Spleen (tissue), 11 donors: Measurements from ENCODE around the gene RYR2. TPM values are rescaled to one million over a fixed set of nuclear protein-coding genes. Genes with fewer than 3 reads are reported as not detected.

Experiments
- DNase-seq: peaks from one replicate; pipeline ENCODE4 v3.0.0-alpha.2; 2020
- H3K27ac ChIP-seq, 8 donors: fragments of 200-600 bp; sonication (generic) in 7 of 8; 1 replicate in 4 of 8; 2 replicates in 4 of 8; pipeline versions ENCODE4 v1.5.0 to v1.8.0; 2016 to 2021; ENCODE audit warnings: inconsistent platforms in 4 of 8, mild to moderate bottlenecking in 4 of 8, moderate library complexity in 1 of 8
- H3K27me3 ChIP-seq, 7 donors: fragments of 200-600 bp; sonication (generic) in 6 of 7; replicated peaks in 1 of 7; 1 replicate in 4 of 7; 2 replicates in 3 of 7; pipeline versions ENCODE4 v1.5.0 to v1.8.0; 2016 to 2021; ENCODE audit warnings: inconsistent platforms in 3 of 7, mild to moderate bottlenecking in 1 of 7
- H3K36me3 ChIP-seq, 6 donors: fragments of 200-600 bp; sonication (generic) in 5 of 6; 1 replicate in 4 of 6; 2 replicates in 2 of 6; pipeline versions ENCODE4 v1.5.0 to v1.8.0; 2016 to 2021; ENCODE audit warnings: inconsistent platforms in 2 of 6
- H3K4me1 ChIP-seq, 6 donors: fragments of 200-600 bp; sonication (generic) in 5 of 6; 1 replicate in 3 of 6; 2 replicates in 3 of 6; pipeline versions ENCODE4 v1.5.0 to v1.8.0; 2016 to 2021; ENCODE audit warnings: inconsistent platforms in 3 of 6
- H3K4me3 ChIP-seq, 8 donors: fragments of 200-600 bp; sonication (generic) in 7 of 8; 1 replicate in 4 of 8; 2 replicates in 4 of 8; pipeline versions ENCODE4 v1.5.0 to v1.8.0; 2016 to 2021; ENCODE audit warnings: inconsistent platforms in 4 of 8, mild to moderate bottlenecking in 4 of 8, moderate library complexity in 2 of 8
- H3K9me3 ChIP-seq, 8 donors: fragments of 200-600 bp; sonication (generic) in 7 of 8; 1 replicate in 4 of 8; 2 replicates in 4 of 8; pipeline versions ENCODE4 v1.5.0 to v1.8.0; 2016 to 2021; ENCODE audit warnings: inconsistent platforms in 4 of 8
- POLR2A ChIP-seq, 3 donors: fragments of 450-650 bp; IDR thresholded peaks; one replicate each; pipeline ENCODE4 v1.5.1; 2017; ENCODE audit warnings: antibody characterized with exemption in 3 of 3, mild to moderate bottlenecking in 1 of 3
- POLR2AphosphoS5 ChIP-seq, 3 donors: sonication (generic); formaldehyde crosslinking; IDR thresholded peaks; one replicate each; pipeline ENCODE4 v1.5.1; 2017; ENCODE audit warnings: antibody characterized with exemption in 3 of 3
- WGBS, 5 donors: extraction: QIAGEN DNeasy Blood & Tissue Kit in 3 of 5; methylation state at CpG; one replicate each; pipeline versions ENCODE4 v1.1.5 to v1.1.7; 2013 to 2018; 5-methylcytosine and 5-hydroxymethylcytosine counted together
- intact Hi-C: fragments of 100-400 bp; cut with DNase I; formaldehyde crosslinking; loops from one replicate; pipeline ENCODE4 v1.15.0; 2023; ENCODE audit warnings: low total_unique reads
- polyA plus RNA-seq, 3 donors: library from polyadenylated mRNA; stranded (reverse); fragments of 200-250 nt; gene quantifications; one replicate each; pipeline ENCODE4 v1.2.1, GENCODE V29; 2013
- total RNA-seq, 7 donors: library from RNA; depleted of rRNA in 3 of 7; stranded (reverse); fragments of >200 nt in 3 of 7; fragmentation: NEBNext Ultra II Directional in 4 of 7; extraction: Animal tissue kit (Norgen Biotek cat#: 25700) in 4 of 7; gene quantifications; one replicate each; pipeline versions ENCODE4 v1.1.0 to v1.2.1, GENCODE V29; 2016 to 2021
- TF ChIP-seq, protein P1 (sequence below), 11 experiments: fragments of 200-600 bp in 7 of 11; fragments of 450-650 bp in 4 of 11; sonication (generic) in 4 of 11; IDR thresholded peaks in 8 of 11; conservative IDR thresholded peaks in 3 of 11; 1 replicate in 7 of 11; 2 replicates in 4 of 11; pipeline versions ENCODE4 v1.4.0 to v1.8.0; 2016 to 2021; ENCODE audit warnings: antibody characterized with exemption in 11 of 11, inconsistent platforms in 4 of 11, mild to moderate bottlenecking in 1 of 11
- donor health status: healthy with polysubstance abuse.
- donor health status: DM: no; HTN: no; CAD: no; lungs with moderate emphysema.
- donor health status: DM: no; HTN: no; CAD: no.
- donor health status: Bipolar disorder and iron deficiency.
- donor health status: healthy.
- donor health status: DM: no; HTN: no; CAD: no.
- donor health status: DM: yes; HTN: yes; CAD: no.

The RYR2 gene
- total and polyA plus RNA-seq, 10 donors: 0.12 to 7.1 (median 3.7) TPM

- H3K9me3 ChIP-seq: no peaks in the 10 kb centered on the region
- WGBS, 5 donors: 82 to 98% (median 88%) methylated on average over 5 of the region's 5 CpGs
- no peaks in the 10 kb centered on the region for H3K36me3 ChIP-seq
- no peak for TF ChIP-seq POLR2A (IDR thresholded peaks at IDR 0.05)
- TF ChIP-seq POLR2AphosphoS5 (IDR thresholded peaks at IDR 0.05): no peak
- TF ChIP-seq, protein P1, sequence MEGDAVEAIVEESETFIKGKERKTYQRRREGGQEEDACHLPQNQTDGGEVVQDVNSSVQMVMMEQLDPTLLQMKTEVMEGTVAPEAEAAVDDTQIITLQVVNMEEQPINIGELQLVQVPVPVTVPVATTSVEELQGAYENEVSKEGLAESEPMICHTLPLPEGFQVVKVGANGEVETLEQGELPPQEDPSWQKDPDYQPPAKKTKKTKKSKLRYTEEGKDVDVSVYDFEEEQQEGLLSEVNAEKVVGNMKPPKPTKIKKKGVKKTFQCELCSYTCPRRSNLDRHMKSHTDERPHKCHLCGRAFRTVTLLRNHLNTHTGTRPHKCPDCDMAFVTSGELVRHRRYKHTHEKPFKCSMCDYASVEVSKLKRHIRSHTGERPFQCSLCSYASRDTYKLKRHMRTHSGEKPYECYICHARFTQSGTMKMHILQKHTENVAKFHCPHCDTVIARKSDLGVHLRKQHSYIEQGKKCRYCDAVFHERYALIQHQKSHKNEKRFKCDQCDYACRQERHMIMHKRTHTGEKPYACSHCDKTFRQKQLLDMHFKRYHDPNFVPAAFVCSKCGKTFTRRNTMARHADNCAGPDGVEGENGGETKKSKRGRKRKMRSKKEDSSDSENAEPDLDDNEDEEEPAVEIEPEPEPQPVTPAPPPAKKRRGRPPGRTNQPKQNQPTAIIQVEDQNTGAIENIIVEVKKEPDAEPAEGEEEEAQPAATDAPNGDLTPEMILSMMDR (IDR thresholded peaks at IDR 0.05 in 8 of 11, conservative IDR thresholded peaks at IDR 0.05 in 3 of 11): no peak
- no peak for DNase-seq
- H3K4me1 ChIP-seq: no peaks in the 10 kb centered on the region
- intact Hi-C loops: no loop called here
- H3K27ac ChIP-seq: no peak overlapping the region
- no peaks in the 10 kb centered on the region for H3K27me3 ChIP-seq
- no peak overlapping the region for H3K4me3 ChIP-seq
These were observed 61.0 kb downstream of the RYR2 start for GRCh38 chr1:237103021-237103420.

DNA sequence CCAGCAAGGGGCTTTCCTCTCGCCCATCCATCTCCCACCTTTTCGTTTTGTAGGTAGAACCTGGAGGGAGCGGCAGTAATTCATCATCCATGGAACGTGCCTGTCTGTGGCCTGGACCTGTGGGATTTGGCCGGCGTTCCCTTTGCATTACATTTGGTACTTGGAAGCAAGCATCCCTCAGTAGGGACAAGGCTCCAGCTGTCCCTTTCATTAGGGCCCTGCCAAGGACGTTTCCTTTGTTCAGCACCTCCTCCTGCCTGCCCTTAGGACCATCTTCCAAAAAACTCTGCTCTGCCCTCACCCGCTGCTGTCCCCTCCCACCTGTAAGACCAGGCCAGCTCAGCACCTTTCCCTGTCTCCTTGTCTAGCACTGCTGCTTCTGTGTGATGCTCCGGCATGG, 62.1 kb downstream of the RYR2 start:
- intact Hi-C loops: no loop called here
- no peak for DNase-seq
- Histone ChIP-seq H3K9me3 (no peaks in the 10 kb centered on the region), H3K27me3 (no peaks in the 10 kb centered on the region), H3K4me1 (no peaks in the 10 kb centered on the region), H3K4me3 (no peak overlapping the region), H3K36me3 (no peaks in the 10 kb centered on the region), H3K27ac (no peak overlapping the region)
- no peak for TF ChIP-seq POLR2A (IDR thresholded peaks at IDR 0.05)
- no peak for TF ChIP-seq POLR2AphosphoS5 (IDR thresholded peaks at IDR 0.05)
- TF ChIP-seq, protein P1 (IDR thresholded peaks at IDR 0.05 in 8 of 11, conservative IDR thresholded peaks at IDR 0.05 in 3 of 11): no peak
- WGBS, 5 donors: 81 to 92% (median 88%) methylated on average over 9 of the region's 9 CpGs

GRCh38 chr1:237105826-237106225, 63.8 kb downstream of the RYR2 start:
- Histone ChIP-seq H3K4me1 (no peaks in the 10 kb centered on the region), H3K36me3 (no peaks in the 10 kb centered on the region), H3K4me3 (no peak overlapping the region), H3K9me3 (no peaks in the 10 kb centered on the region), H3K27me3 (no peaks in the 10 kb centered on the region), H3K27ac (no peak overlapping the region)
- DNase-seq: no peak
- intact Hi-C loops: no loop called here
- WGBS, 5 donors: 49 to 74% (median 64%) methylated on average over 5 of the region's 5 CpGs
- TF ChIP-seq POLR2A (IDR thresholded peaks at IDR 0.05) (no peak), POLR2AphosphoS5 (IDR thresholded peaks at IDR 0.05) (peak in 1 of 3 donors; percentile 24)
- TF ChIP-seq, protein P1 (IDR thresholded peaks at IDR 0.05 in 8 of 11, conservative IDR thresholded peaks at IDR 0.05 in 3 of 11): no peak

DNA sequence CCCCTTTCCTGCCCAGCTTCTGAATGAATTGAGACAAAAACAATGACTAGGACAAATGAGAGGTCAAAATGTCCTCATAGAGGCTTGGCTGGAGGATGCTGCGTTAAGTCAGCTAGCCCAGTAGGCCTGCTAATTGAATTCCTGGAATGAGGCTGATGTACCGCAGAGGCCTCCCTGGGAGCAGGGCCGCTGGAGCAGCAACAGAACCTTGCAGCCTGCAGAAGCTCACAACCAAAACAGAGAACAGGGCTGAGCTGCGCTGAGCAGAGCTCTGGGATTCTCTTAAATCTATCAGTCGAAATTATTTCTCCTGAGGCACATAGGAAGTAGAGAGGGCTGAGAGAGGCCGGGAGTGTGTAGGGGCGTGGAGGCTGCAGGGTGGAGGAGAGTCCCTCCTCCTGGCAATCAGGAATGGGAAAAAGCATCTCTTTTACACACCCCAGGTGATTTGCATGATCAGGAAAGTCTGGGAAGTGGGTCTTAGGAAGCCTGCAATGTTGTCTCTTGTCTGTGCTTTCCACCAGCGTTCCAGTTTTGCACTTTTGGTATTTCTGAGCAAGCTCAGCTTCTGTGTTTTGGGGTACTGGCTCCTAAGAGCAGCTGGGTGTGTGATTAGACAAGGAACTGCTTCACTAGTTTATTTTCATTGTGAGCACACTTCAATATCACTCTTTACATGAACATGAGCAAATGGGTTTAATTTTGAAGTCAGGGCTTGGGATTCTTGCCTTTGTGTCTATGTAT, 66.5 kb downstream of the RYR2 start:
- Histone ChIP-seq H3K9me3 (no peaks in the 10 kb centered on the region), H3K4me3 (no peak overlapping the region), H3K4me1 (no peaks in the 10 kb centered on the region), H3K36me3 (no peaks in the 10 kb centered on the region), H3K27me3 (no peaks in the 10 kb centered on the region), H3K27ac (no peak overlapping the region)
- DNase-seq: no peak
- WGBS, 5 donors: 55 to 72% (median 65%) methylated on average over 8 of the region's 8 CpGs
- TF ChIP-seq POLR2AphosphoS5 (IDR thresholded peaks at IDR 0.05): no peak
- intact Hi-C loops: no loop called here
